Heart left ventricle (tissue), 16 donors: ENCODE data around the gene UCKL1. TPM values are rescaled to one million over a fixed set of nuclear protein-coding genes. Genes with fewer than 3 reads are reported as not detected.
A peak's percentile ranks its signal among the peaks of the same experiment; 100 is the strongest.

Source experiments
- ATAC-seq, 4 donors: fragments of 200-7000 bp; cut with Tn5 transposase; one replicate each; pipeline ENCODE4 v1.9.1; 2020 to 2022; ENCODE audit warnings: moderate library complexity in 4 of 4, mild to moderate bottlenecking in 3 of 4, moderate number of reproducible peaks in 1 of 4
- DNase-seq, 5 donors: peaks; one replicate each; pipeline ENCODE4 v3.0.0-alpha.2; 2020
- H3K27ac ChIP-seq, 12 donors: fragments of 200-600 bp; sonication (generic) in 4 of 12; one replicate each; pipeline versions ENCODE4 v1.5.0 to v1.8.0; 2016 to 2022; ENCODE audit warnings: mild to moderate bottlenecking in 2 of 12
- H3K27me3 ChIP-seq, 9 donors: fragments of 200-600 bp; sonication (generic) in 2 of 9; one replicate each; pipeline versions ENCODE4 v1.5.1 to v1.8.0; 2016 to 2022; ENCODE audit warnings: mild to moderate bottlenecking in 3 of 9
- H3K36me3 ChIP-seq, 9 donors: fragments of 200-600 bp; sonication (generic) in 2 of 9; one replicate each; pipeline versions ENCODE4 v1.5.0 to v1.8.0; 2018 to 2022; ENCODE audit warnings: mild to moderate bottlenecking in 2 of 9
- H3K4me1 ChIP-seq, 12 donors: fragments of 200-600 bp; sonication (generic) in 4 of 12; one replicate each; pipeline versions ENCODE4 v1.5.0 to v1.8.0; 2016 to 2022; ENCODE audit warnings: mild to moderate bottlenecking in 3 of 12
- H3K4me3 ChIP-seq, 12 donors: fragments of 200-600 bp; sonication (generic) in 4 of 12; one replicate each; pipeline versions ENCODE4 v1.5.0 to v1.8.0; 2017 to 2022; ENCODE audit warnings: mild to moderate bottlenecking in 9 of 12, moderate library complexity in 4 of 12
- H3K9me3 ChIP-seq, 12 donors: fragments of 200-600 bp; sonication (generic) in 4 of 12; one replicate each; pipeline versions ENCODE4 v1.5.0 to v1.8.0; 2016 to 2022; ENCODE audit warnings: mild to moderate bottlenecking in 1 of 12
- POLR2A ChIP-seq, 2 donors: fragments of 450-650 bp; IDR thresholded peaks; one replicate each; pipeline ENCODE4 v1.6.1; 2017; ENCODE audit warnings: antibody characterized with exemption in 2 of 2, mild to moderate bottlenecking in 2 of 2, moderate library complexity in 2 of 2
- WGBS, 4 donors: extraction: QIAGEN DNeasy Blood & Tissue Kit in 2 of 4; methylation state at CpG; one replicate each; pipeline versions ENCODE4 v1.1.5 to v1.1.7; 2013 to 2018; 5-methylcytosine and 5-hydroxymethylcytosine counted together
- intact Hi-C, 10 donors: fragments of 100-400 bp; cut with DNase I; formaldehyde crosslinking; loops; one replicate each; pipeline versions ENCODE4 v1.11.1 to v1.14.2; 2022
- polyA plus RNA-seq, 2 donors: library from polyadenylated mRNA; stranded (reverse); fragments of 200-250 nt; gene quantifications; one replicate each; pipeline ENCODE4 v1.2.3, GENCODE V29; 2013
- total RNA-seq, 9 donors: library from RNA; depleted of rRNA in 2 of 9; stranded (reverse); fragments of >200 nt in 2 of 9; fragmentation: NEBNext Ultra II Directional in 3 of 9; extraction: Animal tissue kit (Norgen Biotek cat#: 25700) in 3 of 9; gene quantifications; one replicate each; pipeline versions ENCODE4 v1.1.0 to v1.2.4, GENCODE V29; 2016 to 2023
- TF ChIP-seq, protein P1 (sequence below), 12 donors: fragments of 200-600 bp; sonication (generic) in 4 of 12; IDR thresholded peaks; one replicate each; pipeline versions ENCODE4 v1.5.0 to v1.8.0; 2018 to 2022; ENCODE audit warnings: antibody characterized with exemption in 12 of 12, mild to moderate bottlenecking in 5 of 12
- donor health status: ischemic (EF 13 %, LVEDD 7.1; RV severe dilation, severe dysfunction).
- donor health status: healthy with polysubstance abuse.
- donor health status: DM: no; HTN: yes; CAD: no.
- donor health status: DM: no; HTN: no; CAD: no.
- donor health status: ischemic (EF 25% LVEDD 6.9; RV normal size, moderate dysfunction).
- donor health status: ischemic (EF 25% LVEDD 5.7; RV mildly dilated, moderate dysfunction).
- donor health status: healthy.
- donor health status: DM: yes; HTN: yes; CAD: no.
- donor health status: ischemic (EF 35%, LVEDD 5.7; RV mildly dilated, moderate dysfunction).
- donor health status: nonischemic (EF 11% LVEDD 7.7; RV severe dilation, severe dysfunction).
- donor health status: DM: yes; HTN: yes; CAD: no.
- donor health status: PGD.
- donor health status: ischemic (EF 29% LVEDD 5.4; RV normal size, mild dysfunction).
- donor health status: nonischemic (EF 23%, LVEDD 6.1; RV moderate dilation, normal function).

UCKL1 gene
- total and polyA plus RNA-seq, 11 donors: 27.7 to 49.7 (median 37.5) TPM

DNA sequence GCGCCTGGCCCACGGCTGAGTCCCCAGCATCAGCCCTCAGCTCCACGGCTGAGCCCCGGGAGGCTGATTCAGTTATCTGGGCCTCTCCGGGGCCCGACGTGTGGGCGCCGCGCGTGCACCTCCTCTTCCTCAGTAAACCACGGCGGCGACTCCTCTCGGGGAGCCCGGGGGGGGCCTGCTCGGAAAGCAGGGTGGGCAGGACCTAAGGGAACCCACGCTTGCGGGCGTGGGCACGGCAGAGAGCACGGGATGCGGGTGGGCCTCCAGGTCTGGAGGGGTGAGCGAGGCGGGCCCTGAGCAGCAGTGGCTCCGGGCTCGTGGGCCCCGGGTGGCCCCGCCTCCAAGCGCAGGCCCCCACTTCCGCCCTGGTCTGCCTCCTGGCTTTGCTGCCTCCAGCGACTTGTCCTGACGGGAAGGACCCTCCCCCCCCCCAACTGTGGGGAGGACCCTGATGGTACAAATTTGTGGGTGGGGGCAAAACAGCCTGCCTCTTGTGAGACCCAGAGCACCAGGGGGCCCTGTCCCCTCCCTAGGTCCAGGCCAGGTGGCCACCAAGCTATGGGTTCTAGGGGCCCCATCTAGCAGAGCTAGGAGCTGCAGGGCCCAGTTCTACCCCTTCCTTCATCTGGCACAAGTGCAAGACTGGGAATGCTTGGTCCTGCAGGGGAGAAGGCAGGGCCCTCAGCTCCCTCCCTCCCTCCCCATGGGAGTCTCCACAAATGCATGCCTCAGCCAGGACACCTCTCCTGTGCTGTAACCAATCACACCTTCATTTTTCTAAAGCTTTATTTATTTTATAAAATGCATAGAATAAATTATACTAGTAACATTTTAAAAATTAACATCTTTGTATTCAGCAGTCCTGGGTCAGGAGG, 16.9 kb downstream of the UCKL1 start:
- Histone ChIP-seq H3K36me3 (peaks cover 0 to 86% (median 71%) of the 10 kb centered on the region in 9 donors), H3K27ac (no peak overlapping the region), H3K4me3 (no peak overlapping the region), H3K4me1 (peaks cover 0 to 26% (median 15%) of the 10 kb centered on the region in 12 donors), H3K9me3 (no peaks in the 10 kb centered on the region), H3K27me3 (no peaks in the 10 kb centered on the region)
- WGBS, 4 donors: 76 to 86% (median 79%) methylated on average over 11 to 33 of the region's 33 CpGs
- intact Hi-C loops: no loop called here
- no peak for ATAC-seq
- DNase-seq: peak in 3 of 5 donors; percentile 16 to 56 (median 21)
- TF ChIP-seq, protein P1, sequence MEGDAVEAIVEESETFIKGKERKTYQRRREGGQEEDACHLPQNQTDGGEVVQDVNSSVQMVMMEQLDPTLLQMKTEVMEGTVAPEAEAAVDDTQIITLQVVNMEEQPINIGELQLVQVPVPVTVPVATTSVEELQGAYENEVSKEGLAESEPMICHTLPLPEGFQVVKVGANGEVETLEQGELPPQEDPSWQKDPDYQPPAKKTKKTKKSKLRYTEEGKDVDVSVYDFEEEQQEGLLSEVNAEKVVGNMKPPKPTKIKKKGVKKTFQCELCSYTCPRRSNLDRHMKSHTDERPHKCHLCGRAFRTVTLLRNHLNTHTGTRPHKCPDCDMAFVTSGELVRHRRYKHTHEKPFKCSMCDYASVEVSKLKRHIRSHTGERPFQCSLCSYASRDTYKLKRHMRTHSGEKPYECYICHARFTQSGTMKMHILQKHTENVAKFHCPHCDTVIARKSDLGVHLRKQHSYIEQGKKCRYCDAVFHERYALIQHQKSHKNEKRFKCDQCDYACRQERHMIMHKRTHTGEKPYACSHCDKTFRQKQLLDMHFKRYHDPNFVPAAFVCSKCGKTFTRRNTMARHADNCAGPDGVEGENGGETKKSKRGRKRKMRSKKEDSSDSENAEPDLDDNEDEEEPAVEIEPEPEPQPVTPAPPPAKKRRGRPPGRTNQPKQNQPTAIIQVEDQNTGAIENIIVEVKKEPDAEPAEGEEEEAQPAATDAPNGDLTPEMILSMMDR (IDR thresholded peaks at IDR 0.05): no peak
- no peak for TF ChIP-seq POLR2A (IDR thresholded peaks at IDR 0.05)

DNA sequence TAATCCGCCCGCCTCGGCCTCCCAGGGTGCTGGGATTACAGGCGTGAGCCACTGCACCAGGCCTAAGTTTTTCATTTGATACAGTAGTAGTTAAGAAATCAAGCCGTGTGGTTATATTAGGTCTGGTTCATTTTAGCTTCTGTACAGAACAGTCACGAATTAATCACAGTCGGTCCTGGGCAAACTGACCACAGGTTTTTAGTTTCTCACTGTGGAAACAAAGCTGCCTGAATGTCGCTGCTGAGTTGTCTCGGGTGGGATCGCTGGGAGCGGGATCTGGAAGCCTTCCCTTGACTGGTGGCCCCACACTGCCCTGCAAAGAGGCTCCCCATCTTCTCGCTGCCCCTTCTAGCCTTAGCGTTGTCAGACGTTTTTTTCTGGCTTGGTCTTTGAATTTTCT, 18.6 kb downstream of the UCKL1 start:
- WGBS, 4 donors: 85 to 93% (median 90%) methylated on average over 14 of the region's 14 CpGs
- intact Hi-C loops: no loop called here
- no peak for DNase-seq

DNA sequence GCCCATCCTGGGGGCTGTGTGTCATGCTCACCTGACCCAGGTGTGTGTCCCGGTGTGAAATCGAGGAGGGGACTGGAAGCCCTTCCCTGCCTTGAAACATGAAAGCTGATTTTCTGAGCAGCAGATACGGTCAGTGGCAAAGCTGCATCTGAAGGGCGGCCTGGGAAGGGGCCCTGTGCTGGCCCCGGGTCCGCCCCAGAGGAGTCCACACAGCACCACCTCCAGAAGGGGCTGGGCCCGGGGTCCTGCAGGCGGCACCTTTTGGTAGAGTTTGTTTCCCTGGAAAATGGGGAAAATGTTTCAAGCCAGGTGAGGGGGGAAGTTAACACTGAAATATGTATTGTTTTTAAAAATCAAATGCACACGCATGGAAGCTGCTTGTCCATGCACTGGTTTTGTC, 20.8 kb downstream of the UCKL1 start:
- peaks cover 6 to 90% (median 78%) of the 10 kb centered on the region in 9 donors for H3K36me3 ChIP-seq
- peaks cover 0 to 14% (median 3%) of the 10 kb centered on the region in 12 donors for H3K4me1 ChIP-seq
- DNase-seq (peak in 1 of 5 donors; percentile 40), ATAC-seq (no peak)
- H3K9me3 ChIP-seq: no peaks in the 10 kb centered on the region
- no peak overlapping the region for H3K4me3 ChIP-seq
- H3K27me3 ChIP-seq: no peaks in the 10 kb centered on the region
- 91 to 94% (median 92%) methylated on average over 7 to 9 of the region's 9 CpGs for WGBS, 4 donors
- no peak overlapping the region for H3K27ac ChIP-seq
- intact Hi-C loops: no loop called here
- TF ChIP-seq POLR2A (IDR thresholded peaks at IDR 0.05): no peak
- TF ChIP-seq, protein P1 (IDR thresholded peaks at IDR 0.05): no peak

More for the DNA sequence above, 18.6 kb downstream of the UCKL1 start:
- H3K4me1 ChIP-seq: peaks cover 0 to 11% (median 3%) of the 10 kb centered on the region in 12 donors
- H3K27me3 ChIP-seq: no peaks in the 10 kb centered on the region
- no peaks in the 10 kb centered on the region for H3K9me3 ChIP-seq
- ATAC-seq: no peak
- H3K4me3 ChIP-seq: no peak overlapping the region
- TF ChIP-seq, protein P1 (IDR thresholded peaks at IDR 0.05): no peak
- TF ChIP-seq POLR2A (IDR thresholded peaks at IDR 0.05): no peak
- no peak overlapping the region for H3K27ac ChIP-seq
- peaks cover 0 to 83% (median 68%) of the 10 kb centered on the region in 9 donors for H3K36me3 ChIP-seq

DNA sequence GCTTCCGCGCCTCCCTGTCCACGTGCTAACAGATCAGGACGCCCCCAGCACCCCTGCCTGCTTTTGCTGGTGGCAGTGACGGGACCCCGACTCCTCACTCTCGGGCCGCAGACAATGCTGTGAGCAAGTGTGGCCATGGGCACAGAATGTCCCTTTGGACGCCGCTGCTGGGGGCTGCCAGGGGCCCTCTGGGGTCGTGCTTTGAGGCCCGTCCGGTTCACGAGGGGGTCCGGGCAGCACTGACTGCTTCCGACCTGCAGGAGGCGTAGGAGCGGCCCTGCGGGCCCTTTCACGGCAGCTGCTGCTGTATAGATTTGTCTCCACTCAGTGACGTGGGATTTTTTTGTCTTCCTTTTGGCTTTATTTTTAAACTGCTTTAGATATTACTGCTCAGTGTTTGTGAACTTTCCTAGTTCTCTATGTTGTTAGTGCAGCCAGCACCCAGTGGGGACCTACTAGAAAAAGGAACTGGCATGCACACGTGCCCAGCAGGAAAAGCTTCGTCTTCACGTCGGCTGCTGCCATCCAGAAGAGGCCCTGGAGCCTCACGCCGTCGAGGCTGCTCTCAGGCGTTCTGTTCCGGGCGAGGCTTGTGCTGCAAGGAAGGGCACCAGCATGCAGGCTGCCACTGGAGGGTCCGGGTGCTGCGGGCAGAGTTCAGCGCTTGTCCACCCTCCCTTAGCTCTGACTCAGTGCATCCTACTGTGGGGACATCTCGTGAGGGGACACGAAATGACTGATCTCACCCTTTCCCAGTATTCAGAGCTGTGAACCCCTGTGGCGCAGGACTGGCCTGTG, 21.7 kb downstream of the UCKL1 start:
- Histone ChIP-seq H3K4me3 (no peak overlapping the region), H3K36me3 (peaks cover 6 to 90% (median 78%) of the 10 kb centered on the region in 9 donors)
- DNase-seq: peak in 2 of 5 donors; percentile 30 to 50

More for the DNA sequence above, 21.7 kb downstream of the UCKL1 start:
- no peaks in the 10 kb centered on the region for H3K27me3 ChIP-seq
- intact Hi-C loops: no loop called here
- no peak for ATAC-seq
- TF ChIP-seq, protein P1 (IDR thresholded peaks at IDR 0.05): peak in 10 of 12 donors; percentile 7 to 35 (median 18)
- TF ChIP-seq POLR2A (IDR thresholded peaks at IDR 0.05): no peak
- no peaks in the 10 kb centered on the region for H3K9me3 ChIP-seq
- WGBS, 4 donors: 74 to 82% (median 78%) methylated on average over 37 of the region's 37 CpGs
- H3K4me1 ChIP-seq: peaks cover 0 to 16% (median 4%) of the 10 kb centered on the region in 12 donors
- H3K27ac ChIP-seq: peak overlapping the region in 1 of 12 donors; percentile 0
